Transverse colon (tissue), 4 donors: Measurements from ENCODE around the gene PARD6A. TPM values are rescaled to one million over a fixed set of nuclear protein-coding genes. Genes with fewer than 3 reads are reported as not detected.
"Not testable (repeated sequence)": the region's sequence is repeated elsewhere in the genome, so short reads cannot be mapped to it uniquely, and the experiment has no call there.

Experiments
- DNase-seq: peaks from one replicate; pipeline ENCODE4 v3.0.0-alpha.2; 2019
- H3K27ac ChIP-seq, 4 donors: fragments of 200-600 bp; sonication (generic); 2 replicates each; pipeline ENCODE4 v1.5.1; 2016 to 2018; ENCODE audit warnings: inconsistent platforms in 4 of 4
- H3K27me3 ChIP-seq: fragments of 200-600 bp; sonication (generic); 2 replicates; pipeline ENCODE4 v1.5.1; 2017; ENCODE audit warnings: inconsistent platforms
- H3K36me3 ChIP-seq, 4 donors: fragments of 200-600 bp; sonication (generic); 2 replicates each; pipeline ENCODE4 v1.5.1; 2017 to 2019; ENCODE audit warnings: inconsistent platforms in 4 of 4
- H3K4me1 ChIP-seq, 4 donors: fragments of 200-600 bp; sonication (generic); 2 replicates each; pipeline ENCODE4 v1.5.1; 2017 to 2020; ENCODE audit warnings: inconsistent platforms in 4 of 4
- H3K4me3 ChIP-seq, 4 donors: fragments of 200-600 bp; sonication (generic); 1 replicate in 1 of 4; 2 replicates in 3 of 4; pipeline versions ENCODE4 v1.5.1 to v1.6.1; 2017 to 2019; ENCODE audit warnings: inconsistent platforms in 4 of 4
- H3K9me3 ChIP-seq, 2 donors: fragments of 200-600 bp; sonication (generic); 2 replicates each; pipeline ENCODE4 v1.5.1; 2017 to 2019; ENCODE audit warnings: inconsistent platforms in 2 of 2
- CTCF ChIP-seq, 5 experiments: fragments of 200-600 bp in 3 of 5; fragments of 450-650 bp in 2 of 5; sonication (generic) in 3 of 5; IDR thresholded peaks; 1 replicate in 2 of 5; 2 replicates in 3 of 5; pipeline ENCODE4 v1.5.1; 2016 to 2017; ENCODE audit warnings: antibody characterized with exemption in 5 of 5, inconsistent platforms in 3 of 5, mild to moderate bottlenecking in 2 of 5, moderate library complexity in 1 of 5
- EP300 ChIP-seq: sonication (generic); formaldehyde crosslinking; IDR thresholded peaks from one replicate; pipeline ENCODE4 v1.6.1; 2017; ENCODE audit warnings: antibody characterized with exemption, low read depth
- POLR2A ChIP-seq: fragments of 450-650 bp; IDR thresholded peaks from one replicate; pipeline ENCODE4 v1.6.1; 2016; ENCODE audit warnings: antibody characterized with exemption, mild to moderate bottlenecking, moderate library complexity
- POLR2AphosphoS5 ChIP-seq, 3 donors: sonication (generic); formaldehyde crosslinking; IDR thresholded peaks; one replicate each; pipeline ENCODE4 v1.6.1; 2016; ENCODE audit warnings: antibody characterized with exemption in 3 of 3
- WGBS, 2 donors: methylation state at CpG; one replicate each; pipeline ENCODE4 v1.1.5; 2018; ENCODE audit warnings: low coverage in 1 of 2; 5-methylcytosine and 5-hydroxymethylcytosine counted together
- in situ Hi-C, 4 donors: fragments of 200-750 bp; cut with MboI; loops; one replicate each; pipeline versions ENCODE4 v1.15.0 to v1.15.1; 2017; ENCODE audit warnings: low sequenced_read_pairs in 3 of 4, low pct_ligation_motif_present in 1 of 4, low pct_unique_long_range_greater_than_20kb in 1 of 4
- intact Hi-C: fragments of 100-400 bp; cut with DNase I; formaldehyde crosslinking; loops from one replicate; pipeline ENCODE4 v1.15.1; 2023; ENCODE audit warnings: low total_unique reads
- total RNA-seq, 4 donors: library from RNA; depleted of rRNA; stranded (reverse); fragments of >200 nt; gene quantifications; one replicate each; pipeline ENCODE4 v1.1.0, GENCODE V29; 2016

PARD6A gene
- total RNA-seq, 4 donors from 2014 or later = 6.3 to 36.7 (median 9.4) TPM

GRCh38 chr16:67683767-67684166 lies 23.0 kb downstream of the PARD6A start:
- H3K4me1 ChIP-seq = peaks cover 0 to 18% (median 5%) of the 10 kb centered on the region in 4 donors
- WGBS, 2 donors = 65% methylated on average over 4 of the region's 4 CpGs; no CpG with 5 or more reads in 1 of the 2 donors
- no peak overlapping the region for H3K4me3 ChIP-seq
- TF ChIP-seq POLR2A (no peak), POLR2AphosphoS5 (IDR thresholded peaks at IDR 0.05) (no peak), CTCF (IDR thresholded peaks at IDR 0.05) (no peak), EP300 (no peak)
- intact Hi-C loops = no loop called here
- DNase-seq = peak; percentile 44
- no peaks in the 10 kb centered on the region for H3K27me3 ChIP-seq
- in situ Hi-C loops = no loop called here
- peaks cover 0 to 8% (median 0%) of the 10 kb centered on the region in 4 donors for H3K36me3 ChIP-seq
- no peaks in the 10 kb centered on the region for H3K9me3 ChIP-seq
- H3K27ac ChIP-seq = peak overlapping the region in 1 of 4 donors; percentile 3

- no peak for TF ChIP-seq POLR2AphosphoS5 (IDR thresholded peaks at IDR 0.05)
- no peak for TF ChIP-seq POLR2A
- TF ChIP-seq EP300 = no peak
- no peak for TF ChIP-seq CTCF (IDR thresholded peaks at IDR 0.05)
- Histone ChIP-seq H3K27ac (peak overlapping the region in 1 of 4 donors; percentile 15), H3K4me3 (no peak overlapping the region), H3K27me3 (no peaks in the 10 kb centered on the region), H3K4me1 (peaks cover 0 to 12% (median 2%) of the 10 kb centered on the region in 4 donors), H3K36me3 (peaks cover 0 to 8% (median 0%) of the 10 kb centered on the region in 4 donors), H3K9me3 (no peaks in the 10 kb centered on the region)
- in situ Hi-C loops (no loop called here), intact Hi-C loops (no loop called here)
- WGBS, 2 donors = 80 to 86% methylated on average over 9 to 17 of the region's 17 CpGs
- no peak for DNase-seq
Observed at GRCh38 chr16:67685388-67686112, 24.8 kb downstream of the PARD6A start.

GRCh38 chr16:67693517-67694285 lies 32.9 kb downstream of the PARD6A start:
- H3K27ac ChIP-seq, H3K27me3 ChIP-seq, intact Hi-C loops, in situ Hi-C loops, DNase-seq, H3K36me3 ChIP-seq, H3K4me3 ChIP-seq, H3K9me3 ChIP-seq: not testable (repeated sequence)
- WGBS, 2 donors = 91 to 94% methylated on average over 5 to 8 of the region's 8 CpGs
- peaks cover 0 to 13% (median 7%) of the 10 kb centered on the region in 4 donors for H3K4me1 ChIP-seq

GRCh38 chr16:67694611-67695010 lies 33.9 kb downstream of the PARD6A start:
- H3K4me1 ChIP-seq = peaks cover 0 to 15% (median 7%) of the 10 kb centered on the region in 4 donors
- intact Hi-C loops (no loop called here), in situ Hi-C loops (no loop called here)
- TF ChIP-seq POLR2A (no peak), POLR2AphosphoS5 (IDR thresholded peaks at IDR 0.05) (no peak), CTCF (IDR thresholded peaks at IDR 0.05) (no peak), EP300 (no peak)
- no peak overlapping the region for H3K27ac ChIP-seq
- no peaks in the 10 kb centered on the region for H3K9me3 ChIP-seq
- WGBS, 2 donors = 56 to 73% methylated on average over 2 of the region's 2 CpGs
- no peak overlapping the region for H3K4me3 ChIP-seq
- DNase-seq = no peak
- H3K27me3 ChIP-seq = no peaks in the 10 kb centered on the region
- H3K36me3 ChIP-seq = peaks cover 0 to 6% (median 0%) of the 10 kb centered on the region in 4 donors
